GM12891 (cell line): ENCODE measurements around the gene TRMT2B.

ENCODE experiments used
- PAX5 ChIP-seq: IDR thresholded peaks from 2 replicates; pipeline ENCODE4 v1.6.1; 2011; ENCODE audit warnings: low read length, moderate library complexity, mild to moderate bottlenecking; ENCODE audit not compliant: insufficient read depth, severe bottlenecking
- POLR2A ChIP-seq: IDR thresholded peaks from 2 replicates; pipeline ENCODE4 v1.6.1; 2011; ENCODE audit warnings: low read depth, low read length, control low read depth
- POLR2AphosphoS5 ChIP-seq: IDR thresholded peaks from 2 replicates; pipeline ENCODE4 v1.6.1; 2011; ENCODE audit warnings: low read depth, low read length, control low read depth
- POU2F2 ChIP-seq: IDR thresholded peaks from 2 replicates; pipeline ENCODE4 v1.6.1; 2011; ENCODE audit warnings: low read depth, mild to moderate bottlenecking, control low read depth, low read length, moderate library complexity
- SPI1 ChIP-seq: IDR thresholded peaks from 2 replicates; pipeline ENCODE4 v1.6.1; 2011; ENCODE audit warnings: low read depth, low read length, control low read depth
- TAF1 ChIP-seq: IDR thresholded peaks from 2 replicates; pipeline ENCODE4 v1.6.1; 2011; ENCODE audit warnings: low read depth, low read length, control low read depth

DNA sequence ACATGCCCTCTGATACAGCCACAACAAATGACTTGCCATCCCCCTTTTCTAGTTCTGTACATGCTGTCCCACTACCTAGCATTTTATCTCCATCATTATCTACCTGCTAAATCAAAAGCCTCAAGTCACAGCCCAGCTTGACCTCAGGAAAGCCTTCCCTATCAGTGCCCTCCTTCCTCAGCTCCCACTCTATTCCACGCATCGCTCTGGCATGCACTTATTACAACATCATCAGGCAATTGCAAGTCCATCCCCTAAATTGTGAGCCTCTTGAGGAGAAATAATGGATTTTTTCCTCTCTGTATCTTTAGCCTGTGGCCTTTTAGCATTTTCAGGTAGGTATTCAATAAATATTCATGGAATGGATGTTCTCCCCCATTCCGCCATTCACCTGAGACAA, 76.7 kb downstream of the TRMT2B start:
- TF ChIP-seq POLR2A = no peak
- no peak for TF ChIP-seq POLR2AphosphoS5
- no peak for TF ChIP-seq PAX5
- no peak for TF ChIP-seq TAF1
- TF ChIP-seq POU2F2 = no peak
- no peak for TF ChIP-seq SPI1
